HG03025 (cell line): Measurements from ENCODE around the gene C1orf35.
A peak's percentile ranks its signal among the peaks of the same experiment; 100 is the strongest.

Experiments used
- ATAC-seq: cut with Tn5 transposase; IDR thresholded peaks from one replicate; pipeline ENCODE4 v1.9.1; 2021; ENCODE audit warnings: mild to moderate bottlenecking, moderate library complexity; ENCODE audit not compliant: unreplicated experiment, low FRiP score

C1orf35 gene

DNA sequence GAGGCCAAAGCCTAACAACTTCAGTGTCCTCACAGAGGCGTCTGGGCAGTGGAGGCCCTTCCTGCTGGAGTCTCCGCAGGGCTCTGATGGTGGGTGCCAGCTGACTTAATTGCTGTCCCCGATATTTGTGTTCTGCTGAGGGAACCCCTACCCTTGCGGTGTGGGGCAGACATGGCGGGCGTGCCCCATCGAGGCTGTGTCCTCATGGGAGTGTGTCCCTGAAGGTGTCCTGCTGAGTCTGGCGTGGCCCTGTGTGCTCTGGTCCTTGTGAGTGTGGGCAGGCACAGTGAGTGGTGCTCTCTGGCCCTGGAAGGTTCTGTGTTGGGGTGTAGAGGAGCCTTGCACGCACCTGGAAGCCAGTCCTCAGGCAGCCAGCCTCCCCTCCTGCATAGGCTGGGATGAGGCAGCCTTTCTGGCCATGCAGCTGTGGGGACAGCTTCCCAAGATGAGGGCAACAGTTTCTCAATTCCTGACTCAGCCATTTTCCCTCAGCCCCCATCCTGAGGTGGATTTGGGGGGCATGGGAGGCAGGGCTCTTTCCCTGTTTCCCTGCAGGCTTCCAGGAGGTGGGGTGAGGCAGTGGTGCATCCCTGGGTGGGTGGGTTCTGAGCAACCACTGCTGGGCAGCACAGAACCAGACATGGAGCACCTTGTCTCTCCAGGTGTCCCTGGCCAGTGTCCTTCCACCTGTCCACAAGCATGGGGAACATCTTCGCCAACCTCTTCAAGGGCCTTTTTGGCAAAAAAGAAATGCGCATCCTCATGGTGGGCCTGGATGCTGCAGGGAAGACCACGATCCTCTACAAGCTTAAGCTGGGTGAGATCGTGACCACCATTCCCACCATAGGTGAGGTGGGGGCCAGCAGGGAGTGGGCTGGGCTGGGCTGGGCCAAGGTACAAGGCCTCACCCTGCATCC, 6.5 kb downstream of the C1orf35 start:
- no peak for ATAC-seq

DNA sequence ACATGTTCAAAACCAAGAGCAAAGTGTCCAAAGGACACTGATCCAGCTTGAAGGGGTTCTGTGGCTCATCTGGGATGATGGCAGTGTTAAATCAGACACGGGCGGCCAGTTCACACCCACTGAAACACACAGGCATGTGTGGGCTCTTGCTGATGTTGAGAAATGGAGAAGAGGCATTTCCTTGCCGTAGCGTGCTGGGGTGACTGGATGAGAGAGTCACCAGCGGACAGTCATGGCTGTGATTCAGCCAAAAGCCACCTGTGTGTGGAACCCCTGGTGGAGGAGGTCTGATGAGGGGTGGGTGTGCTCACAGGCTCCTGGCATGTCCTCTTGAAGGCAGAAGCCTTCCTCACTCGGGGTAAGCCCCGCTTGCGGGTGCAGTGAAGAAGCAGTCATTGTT, 7.2 kb downstream of the C1orf35 start:
- ATAC-seq: no peak

DNA sequence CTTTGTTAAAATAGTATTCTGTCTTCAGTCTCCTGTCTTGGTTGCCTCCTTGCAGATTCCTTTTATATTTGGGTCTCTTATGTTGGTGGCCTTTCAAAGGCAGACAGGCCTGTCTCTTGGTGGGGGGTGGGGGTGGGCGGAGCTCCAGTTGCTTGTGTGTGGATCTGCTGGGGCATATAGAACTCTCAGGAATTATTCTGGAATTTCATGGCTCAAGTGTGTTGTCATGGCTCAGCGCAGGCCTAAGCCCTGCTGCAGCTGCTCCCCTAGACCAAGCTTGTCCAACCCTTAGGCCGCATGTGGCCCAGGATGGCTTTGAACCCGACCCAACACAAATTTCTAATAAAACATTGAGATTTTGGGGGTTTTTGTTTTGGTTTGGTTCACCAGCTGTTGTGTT, 8.0 kb downstream of the C1orf35 start:
- ATAC-seq: no peak

DNA sequence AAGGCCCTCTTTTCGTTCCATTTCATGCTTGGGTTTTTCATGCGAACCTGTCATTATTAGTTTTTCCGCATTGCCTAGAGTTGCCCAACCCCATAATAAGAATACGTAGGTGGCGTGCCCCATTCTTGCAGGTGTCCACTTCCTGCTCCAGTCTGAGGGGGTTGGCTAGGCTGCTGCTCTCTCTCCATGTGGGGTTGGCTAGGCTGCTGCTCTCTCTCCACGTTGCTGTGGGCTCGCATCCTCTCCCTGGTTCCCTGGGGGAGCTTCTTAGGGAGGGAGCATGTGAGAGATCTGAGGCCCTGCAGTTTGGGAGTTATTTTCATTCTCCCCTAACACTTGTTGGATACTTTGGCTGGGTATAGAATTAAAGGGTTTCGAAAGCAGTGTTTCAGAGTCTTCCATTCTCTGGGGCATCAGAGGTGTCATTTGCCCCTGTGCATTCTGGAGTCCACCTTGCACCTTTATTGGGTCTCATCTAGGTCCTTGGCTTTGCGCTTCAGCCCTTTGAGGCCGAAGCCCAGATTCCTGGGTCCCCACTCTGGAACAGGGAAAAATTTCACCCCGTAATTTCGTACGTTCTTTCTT, 8.6 kb downstream of the C1orf35 start:
- no peak for ATAC-seq

DNA sequence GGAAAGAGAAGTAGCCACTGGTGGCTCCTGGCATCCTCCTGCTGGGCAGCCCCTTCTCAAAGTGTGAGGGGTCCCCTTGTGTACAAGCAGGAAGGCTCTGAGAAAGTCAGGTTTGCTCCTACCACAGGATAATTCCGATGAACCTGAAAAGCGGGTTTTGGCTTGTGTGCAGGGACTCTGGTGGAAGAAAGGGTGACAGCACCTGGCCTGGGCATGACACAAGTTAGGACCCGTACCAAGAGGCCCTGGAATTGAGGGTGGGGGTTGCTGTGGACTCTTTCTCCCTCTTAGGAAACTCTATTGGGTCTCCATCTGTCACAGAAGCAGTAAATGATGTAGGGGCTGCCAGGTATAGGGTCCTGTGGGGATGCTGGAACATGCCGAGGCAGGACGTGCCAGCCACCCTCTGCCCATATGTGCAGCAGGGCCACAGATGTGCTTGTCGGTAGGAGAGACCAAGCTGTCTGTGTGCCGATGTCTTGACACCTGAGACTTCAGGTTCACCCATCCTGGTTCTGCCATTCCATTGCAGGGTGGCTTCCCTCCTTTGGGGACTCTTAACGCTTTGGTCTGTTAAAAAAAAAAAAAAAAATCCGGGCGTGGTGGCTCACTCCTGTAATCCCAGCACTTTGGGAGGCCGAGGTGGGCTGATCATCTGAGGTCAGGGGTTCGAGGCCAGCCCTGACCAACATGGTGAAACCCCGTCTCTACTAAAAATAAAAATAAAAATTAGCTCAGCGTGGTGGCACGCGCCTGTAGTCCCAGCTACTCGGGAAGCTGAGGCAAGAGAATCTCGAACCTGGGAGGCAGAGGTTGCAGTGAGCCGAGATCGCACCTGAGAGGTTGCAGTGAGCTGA, 9.8 kb downstream of the C1orf35 start:
- ATAC-seq: no peak

DNA sequence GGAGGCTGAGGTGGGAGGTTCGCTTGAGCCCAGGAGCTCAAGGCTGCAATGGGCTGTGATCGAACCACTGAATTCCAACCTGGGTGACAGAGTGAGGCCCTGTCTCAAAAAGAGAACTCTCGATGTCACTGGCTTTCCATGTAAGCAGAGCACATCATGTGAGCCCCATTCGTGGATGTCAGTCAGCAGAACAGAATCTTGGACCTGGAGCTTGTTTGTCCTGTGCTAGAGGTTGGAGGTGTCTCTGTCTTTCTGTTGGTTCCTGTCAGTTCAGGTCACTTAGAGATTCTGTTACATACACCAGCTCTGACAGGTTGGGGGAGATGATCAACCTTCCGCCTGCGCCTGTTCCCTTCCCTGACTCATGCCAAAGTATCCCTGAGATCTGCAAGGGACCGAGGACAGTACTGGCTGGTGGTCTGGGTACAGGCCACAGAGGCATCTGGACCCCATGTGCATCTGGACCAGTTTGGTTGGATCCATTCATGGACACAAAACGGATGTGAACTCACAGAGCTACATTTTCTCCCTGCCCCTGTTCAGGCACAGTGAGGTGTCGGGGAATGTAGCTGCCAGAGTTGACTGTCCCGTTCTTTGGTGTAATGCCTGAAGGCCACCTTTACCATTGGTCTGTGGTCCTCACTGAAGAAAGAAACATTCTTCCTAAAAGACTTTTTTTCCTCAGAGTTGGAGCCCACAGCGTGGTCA, 10.6 kb downstream of the C1orf35 start:
- no peak for ATAC-seq

DNA sequence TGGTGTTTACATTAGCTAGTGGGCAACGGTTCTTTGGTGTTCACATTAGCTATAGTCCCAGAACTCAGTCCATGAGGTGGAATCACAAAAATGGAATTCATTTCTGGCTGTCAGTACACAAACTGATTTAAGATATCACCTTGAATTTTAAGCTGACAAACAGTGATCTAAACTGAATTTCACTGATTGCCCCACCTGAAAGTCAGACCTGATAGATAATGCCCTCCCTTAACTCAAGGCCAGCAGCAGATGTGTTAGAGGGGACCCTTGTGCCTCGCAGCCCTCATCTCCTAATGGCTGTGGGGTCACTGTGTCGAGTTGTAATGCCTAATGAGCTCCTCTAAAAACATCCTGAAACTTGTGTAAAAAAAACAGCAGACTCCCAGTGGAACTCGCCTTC, 12.0 kb downstream of the C1orf35 start:
- no peak for ATAC-seq

DNA sequence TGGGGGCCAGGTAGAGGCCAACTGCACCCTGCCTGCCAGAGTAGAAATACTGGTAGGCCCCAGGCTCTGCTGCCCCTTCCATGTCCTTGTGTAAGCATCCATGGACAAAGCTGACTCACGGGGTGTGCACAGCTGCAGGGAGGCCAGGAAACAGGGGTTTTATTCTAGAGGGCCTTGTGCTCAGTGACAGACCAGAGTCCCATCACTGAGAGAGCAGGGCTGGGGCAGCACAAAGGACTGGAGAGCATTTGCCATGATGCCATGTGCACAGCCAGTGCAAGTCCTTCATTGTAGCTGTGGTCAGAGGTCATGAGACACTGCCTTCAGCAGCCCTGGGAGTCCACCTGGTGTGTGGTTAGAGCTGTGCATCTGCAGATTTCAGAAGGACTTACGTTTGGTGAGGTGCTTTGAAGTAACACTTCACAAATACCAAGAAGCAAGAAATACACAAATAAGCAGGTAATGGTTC, 12.5 kb downstream of the C1orf35 start:
- ATAC-seq: no peak

DNA sequence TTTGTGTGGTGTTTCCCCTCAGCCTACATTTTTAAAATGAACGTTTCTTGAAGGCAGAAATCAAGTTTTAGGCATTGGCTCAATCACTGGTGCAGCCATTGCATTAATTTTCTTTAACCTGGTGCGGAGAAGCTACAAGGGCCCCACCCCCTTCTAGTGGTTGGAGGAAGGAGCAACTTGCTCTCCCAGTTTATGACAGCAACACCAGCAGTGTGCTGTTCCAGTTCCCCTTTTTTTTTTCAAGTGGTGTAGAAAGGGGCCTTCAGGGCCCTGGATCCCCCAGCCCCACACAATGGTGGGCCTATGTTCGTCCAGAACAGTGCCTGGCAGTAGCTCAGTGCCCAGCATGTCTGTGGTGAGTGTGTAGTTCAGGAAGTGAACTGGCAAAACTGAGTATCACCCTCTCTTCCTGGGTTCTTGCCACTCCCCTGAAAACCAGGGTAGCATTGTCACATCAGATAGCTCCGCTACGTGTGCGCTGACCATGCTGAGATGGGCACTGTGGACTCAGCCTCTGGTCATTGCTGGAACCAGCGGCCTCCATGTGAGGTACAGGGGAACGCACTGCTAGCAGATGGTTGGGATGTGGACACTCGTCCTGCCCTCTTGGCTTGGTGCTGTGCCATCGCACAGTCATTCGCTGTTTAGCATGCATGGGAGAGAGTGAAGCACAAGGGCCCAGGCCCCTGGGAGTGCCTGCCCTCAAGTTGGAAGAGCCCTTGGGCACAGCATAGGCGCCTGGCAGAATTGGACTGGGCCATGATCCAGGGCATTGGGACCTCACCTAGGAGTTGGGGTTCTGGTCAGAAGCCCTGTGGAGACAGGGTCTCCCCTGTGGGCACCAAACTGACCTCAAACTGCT, 13.4 kb downstream of the C1orf35 start:
- no peak for ATAC-seq

DNA sequence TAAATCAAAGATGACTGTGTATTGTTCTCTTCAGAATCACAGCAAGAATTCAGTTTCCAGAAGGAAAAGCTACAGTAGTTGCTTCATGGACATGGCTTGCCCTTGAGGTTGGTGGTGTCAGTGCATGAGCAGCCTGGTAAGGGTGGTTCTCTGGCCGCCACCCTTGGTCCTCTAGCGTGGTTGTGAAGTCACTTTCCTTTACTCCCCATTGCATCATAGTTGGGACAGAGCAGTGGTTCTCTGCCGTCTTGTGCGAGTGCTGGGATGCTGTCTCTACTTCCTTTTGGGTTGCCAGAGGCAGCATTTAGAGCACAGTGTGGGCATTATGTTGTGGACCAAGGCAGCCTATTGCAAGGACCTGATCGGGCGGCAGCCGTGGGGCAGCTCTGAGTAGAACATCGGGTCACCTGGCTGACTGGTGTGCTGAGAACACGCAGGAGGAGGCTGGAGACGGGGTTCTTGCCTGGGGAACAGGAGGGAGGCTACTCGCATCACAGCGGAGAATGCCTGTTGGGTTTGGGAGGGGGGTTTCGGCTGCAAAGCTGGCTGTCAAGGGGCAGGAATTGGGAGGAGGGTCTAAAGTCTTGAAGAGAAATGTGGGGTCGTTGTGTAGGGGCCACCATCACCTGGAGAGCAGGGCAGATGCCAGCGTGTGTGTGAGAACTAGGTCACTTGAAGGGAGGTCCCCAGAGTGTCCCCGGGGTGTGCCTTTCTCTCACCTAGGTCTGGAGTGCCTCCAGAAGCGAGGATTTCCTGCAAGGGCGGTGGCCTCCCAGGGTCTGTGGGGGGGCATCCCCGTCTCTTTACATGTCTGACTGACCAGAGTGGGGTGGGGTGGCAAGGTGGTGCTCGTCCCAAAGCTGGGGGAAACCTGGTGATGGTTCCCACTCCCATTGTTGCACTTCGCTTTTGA, 14.3 kb downstream of the C1orf35 start:
- ATAC-seq: no peak

DNA sequence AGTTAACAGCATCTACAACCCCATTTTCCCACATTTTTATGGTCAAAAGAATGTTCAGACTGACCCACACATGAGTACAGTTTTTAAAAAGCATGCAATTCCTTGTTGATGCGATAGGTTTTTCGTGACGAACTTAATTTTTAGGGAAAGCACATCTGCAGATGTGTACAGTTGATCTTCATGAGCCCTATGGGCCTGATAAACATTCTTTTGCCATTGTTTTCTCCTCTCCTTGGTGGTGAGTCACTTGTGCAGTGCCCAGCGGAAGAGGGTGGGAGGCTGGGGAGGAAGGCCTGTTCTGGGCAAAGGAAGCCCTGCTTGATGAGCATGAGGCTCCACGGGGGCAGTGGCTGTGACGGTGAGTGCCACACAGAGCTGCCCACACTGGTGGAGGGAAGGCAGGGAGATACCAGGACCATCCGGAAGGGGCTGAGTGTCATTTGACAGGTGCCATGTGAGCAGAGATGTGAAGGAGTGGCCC, 15.3 kb downstream of the C1orf35 start:
- no peak for ATAC-seq

DNA sequence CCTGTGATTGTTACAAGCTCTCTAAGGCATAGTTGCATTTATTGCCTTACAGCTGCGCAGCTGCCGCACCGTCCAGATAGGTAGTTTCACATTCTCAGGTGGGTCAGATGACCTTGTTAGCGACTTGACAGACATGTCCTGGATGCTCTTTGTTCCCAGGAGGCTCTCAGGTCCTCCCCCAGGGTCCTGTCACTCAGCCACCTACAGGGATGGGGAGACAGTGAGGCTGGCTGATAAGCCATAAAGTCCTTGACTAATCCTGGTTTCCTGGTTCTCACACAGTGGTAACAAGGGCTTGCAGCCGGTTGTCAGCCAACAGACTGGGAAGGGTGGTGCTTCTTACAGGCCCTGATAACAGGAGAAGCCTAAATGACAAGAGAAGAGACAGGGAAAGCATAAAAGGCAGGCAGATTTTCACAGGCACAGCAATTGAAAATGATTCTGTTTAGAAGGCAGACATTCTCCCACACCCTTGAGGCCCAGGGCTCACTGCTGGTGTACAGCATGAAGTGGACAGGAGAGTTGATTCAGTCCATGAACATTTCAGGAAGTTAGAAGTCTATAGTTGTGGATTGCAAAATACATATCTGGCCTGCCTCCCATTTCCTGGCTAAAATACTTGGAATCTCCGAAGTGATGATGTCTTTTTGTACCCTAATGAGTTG, 17.7 kb downstream of the C1orf35 start:
- no peak for ATAC-seq

DNA sequence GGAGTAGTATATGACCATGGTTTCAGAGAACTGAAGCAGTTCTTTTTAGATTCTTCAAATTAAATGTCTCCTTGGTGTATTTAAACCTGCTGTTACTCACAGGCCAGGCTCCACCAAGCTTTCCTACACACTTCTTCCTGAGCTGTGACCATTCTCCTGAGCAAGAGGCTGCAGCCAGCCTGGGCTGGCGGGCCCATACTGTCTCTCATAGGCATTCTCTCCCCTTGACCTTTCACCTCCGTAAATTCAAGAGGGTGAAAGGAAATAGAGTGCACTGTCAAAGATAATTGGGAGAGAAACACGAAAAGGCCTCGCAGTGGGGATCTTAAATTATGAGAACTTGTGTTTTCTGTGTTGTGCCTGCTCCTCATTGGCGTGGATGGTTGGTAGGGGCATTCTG, 18.3 kb downstream of the C1orf35 start:
- ATAC-seq: no peak

DNA sequence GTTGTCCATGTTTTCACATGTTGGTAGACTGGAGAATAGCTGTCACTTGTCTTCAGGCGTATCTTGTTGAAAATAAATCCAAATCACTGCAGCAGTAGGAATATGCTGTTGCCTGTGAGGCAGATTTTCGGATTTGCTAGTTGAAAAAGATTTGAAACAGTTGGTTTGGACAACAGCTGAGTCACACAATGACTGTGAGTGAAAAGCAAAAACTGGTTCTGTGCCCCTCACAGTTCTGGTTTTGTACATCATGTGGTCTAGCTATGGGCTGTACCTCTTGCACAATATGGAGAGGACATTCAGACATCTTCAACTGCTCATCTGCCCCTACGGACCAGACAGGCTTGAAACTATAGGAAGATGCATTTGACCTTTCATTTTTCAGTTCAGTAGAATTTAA, 18.8 kb downstream of the C1orf35 start:
- no peak for ATAC-seq

DNA sequence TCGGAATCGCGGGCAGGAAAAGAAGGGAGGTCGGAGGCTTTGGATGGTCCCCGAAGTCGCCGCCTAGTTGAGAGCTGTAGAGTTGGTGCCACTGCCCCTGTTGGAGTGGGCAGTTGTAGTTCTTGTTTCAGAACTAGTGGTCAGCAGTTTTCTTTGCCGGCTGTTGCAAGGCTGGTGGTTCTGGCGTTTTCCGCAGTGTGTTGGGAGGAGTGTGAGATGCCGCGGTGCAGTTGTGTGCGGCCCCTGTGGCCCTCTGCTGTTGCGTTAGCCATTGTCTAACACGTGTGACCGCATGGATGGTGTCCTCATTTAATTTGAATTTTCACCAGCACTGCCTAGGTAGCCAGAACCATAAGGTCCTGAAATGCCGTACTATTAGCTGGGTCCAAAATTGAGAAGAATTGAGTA, 19.2 kb downstream of the C1orf35 start:
- no peak for ATAC-seq

DNA sequence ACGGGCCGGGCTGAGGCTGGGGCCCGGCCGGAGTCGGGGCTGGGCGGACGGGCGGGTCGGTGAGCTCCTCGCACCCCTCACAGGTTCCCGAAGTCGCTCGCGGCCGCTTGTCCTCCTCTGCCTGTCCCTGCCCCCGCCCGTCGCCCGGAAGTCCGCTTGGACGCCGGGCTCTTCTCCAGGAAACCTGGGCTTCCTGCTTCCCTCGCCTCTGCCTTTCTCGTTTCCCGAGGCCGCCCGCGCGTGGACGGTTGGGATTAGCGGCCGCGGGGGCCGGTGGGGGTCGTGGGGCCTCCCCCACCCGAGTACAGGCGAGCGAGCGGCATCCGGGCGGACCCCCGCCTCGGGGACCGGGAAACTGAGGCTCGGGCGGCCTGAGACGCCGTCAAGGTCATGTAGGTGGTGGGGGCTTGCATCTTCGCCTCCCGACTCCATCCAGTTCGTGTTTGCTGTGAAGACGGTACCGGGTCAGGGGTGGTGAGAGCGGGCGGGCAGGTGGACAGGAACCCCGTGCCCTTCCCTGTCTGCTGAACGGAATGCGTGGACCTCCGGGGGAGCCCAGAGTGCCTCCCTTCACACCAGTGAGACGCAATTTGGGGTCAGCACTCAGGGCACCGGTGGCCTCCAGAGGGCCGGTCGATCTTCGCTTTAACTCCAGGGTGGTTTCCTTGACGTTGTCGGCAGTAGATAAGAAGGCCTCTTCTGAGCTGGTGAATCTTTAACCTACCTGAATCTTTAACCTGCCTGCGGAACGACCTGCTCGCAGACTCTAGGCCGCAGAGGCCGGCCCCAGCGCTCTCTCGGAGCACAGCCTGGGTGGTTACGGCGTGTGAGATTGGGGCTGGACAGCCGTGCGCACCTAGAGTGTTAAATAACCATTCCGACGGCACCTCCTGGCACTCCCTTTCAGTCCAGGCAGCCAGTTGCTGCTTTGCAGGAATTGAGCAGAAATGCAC, 19.9 kb downstream of the C1orf35 start:
- ATAC-seq: peak; percentile 13
